ENCODE measurements around the gene NOM1.

The NOM1 gene

GRCh38 chr7:157003445-157003755, 53.9 kb downstream of the NOM1 start:
- in situ Hi-C loops (cut with MboI; ENCODE audit: low sequenced_read_pairs), result no loop called here

- in situ Hi-C loops (cut with MboI; ENCODE audit: low sequenced_read_pairs), result no loop called here
These were observed 54.4 kb downstream of the NOM1 start for GRCh38 chr7:157003756-157004520.

- in situ Hi-C loops (cut with MboI; ENCODE audit: low sequenced_read_pairs), result no loop called here
These were observed 55.3 kb downstream of the NOM1 start for GRCh38 chr7:157004521-157005455.

- in situ Hi-C loops (cut with MboI; ENCODE audit: low sequenced_read_pairs), result no loop called here
These were observed 56.1 kb downstream of the NOM1 start for GRCh38 chr7:157005456-157006204.

GRCh38 chr7:157006205-157006747, 56.8 kb downstream of the NOM1 start:
- in situ Hi-C loops (cut with MboI; ENCODE audit: low sequenced_read_pairs), result no loop called here

GRCh38 chr7:157006829-157007469, 57.4 kb downstream of the NOM1 start:
- in situ Hi-C loops (cut with MboI; ENCODE audit: low sequenced_read_pairs), result no loop called here

- in situ Hi-C loops (cut with MboI; ENCODE audit: low sequenced_read_pairs), result no loop called here
These were observed 58.1 kb downstream of the NOM1 start for GRCh38 chr7:157007470-157008066.

- in situ Hi-C loops (cut with MboI; ENCODE audit: low sequenced_read_pairs), result no loop called here
These were observed 59.0 kb downstream of the NOM1 start for GRCh38 chr7:157008206-157009169.

- in situ Hi-C loops (cut with MboI; ENCODE audit: low sequenced_read_pairs), result no loop called here
These were observed 59.8 kb downstream of the NOM1 start for GRCh38 chr7:157009170-157009777.

- in situ Hi-C loops (cut with MboI; ENCODE audit: low sequenced_read_pairs), result no loop called here
These were observed 60.5 kb downstream of the NOM1 start for GRCh38 chr7:157009778-157010587.

- in situ Hi-C loops (cut with MboI; ENCODE audit: low sequenced_read_pairs), result no loop called here
These were observed 61.2 kb downstream of the NOM1 start, which contains the start of gene MNX1 for GRCh38 chr7:157010588-157011332. MNX1 (minus strand) TSS chr7:157010663; CDS start chr7:157010350, 313 bp downstream.

- in situ Hi-C loops (cut with MboI; ENCODE audit: low sequenced_read_pairs), result no loop called here
These were observed 62.0 kb downstream of the NOM1 start for GRCh38 chr7:157011333-157012112.

- in situ Hi-C loops (cut with MboI; ENCODE audit: low sequenced_read_pairs), result no loop called here
These were observed 62.6 kb downstream of the NOM1 start for GRCh38 chr7:157012113-157012547.

- in situ Hi-C loops (cut with MboI; ENCODE audit: low sequenced_read_pairs), result no loop called here
These were observed 63.6 kb downstream of the NOM1 start for GRCh38 chr7:157013101-157013500.

GRCh38 chr7:157013602-157014549, 64.4 kb downstream of the NOM1 start:
- in situ Hi-C loops (cut with MboI; ENCODE audit: low sequenced_read_pairs), result no loop called here

Measured in HL-60/S4 treated with retinoic acid at 250 ng/mL for 4 days and 3 days (cell line).